Cardiac muscle cell (in vitro differentiated cells and primary cell): ENCODE data around the gene CDC42BPB. TPM values are rescaled to one million over a fixed set of nuclear protein-coding genes. Genes with fewer than 3 reads are reported as not detected.
"Not testable (repeated sequence)": the region's sequence is repeated elsewhere in the genome, so short reads cannot be mapped to it uniquely, and the experiment has no call there.

Source experiments
- DNase-seq, 2 donors: peaks; one replicate each; pipeline versions ENCODE4 v3.0.0 to v3.0.0-alpha.2; 2010 to 2017; ENCODE audit warnings: low read depth in 1 of 2, low spot score in 1 of 2
- H3K27ac ChIP-seq: fragments of 200-600 bp; sonication (generic); 2 replicates; pipeline ENCODE4 v1.5.1; 2016
- H3K27me3 ChIP-seq: fragments of 200-600 bp; sonication (generic); 2 replicates; pipeline ENCODE4 v1.6.0; 2016; ENCODE audit warnings: control low read depth
- H3K36me3 ChIP-seq: fragments of 200-600 bp; sonication (generic); 2 replicates; pipeline ENCODE4 v1.5.1; 2016; ENCODE audit warnings: control low read depth
- H3K4me1 ChIP-seq: fragments of 200-600 bp; sonication (generic); 2 replicates; pipeline ENCODE4 v1.8.1; 2017; ENCODE audit warnings: low read depth, mild to moderate bottlenecking, mixed run types
- H3K4me3 ChIP-seq: fragments of 200-600 bp; sonication (generic); 2 replicates; pipeline ENCODE4 v1.5.1; 2016; ENCODE audit warnings: mild to moderate bottlenecking
- H3K9me3 ChIP-seq: fragments of 200-600 bp; sonication (generic); 2 replicates; pipeline ENCODE4 v1.5.1; 2017; ENCODE audit warnings: low read depth, mild to moderate bottlenecking, control low read depth
- CTCF ChIP-seq: IDR thresholded peaks from 2 replicates; pipeline ENCODE4 v1.5.1; 2012; ENCODE audit warnings: low read depth, mild to moderate bottlenecking, low read length
- polyA plus RNA-seq: library from polyadenylated mRNA; unstranded; fragments of >200 nt; fragmentation: Nextera tagmentation; extraction: Ambion mirVana; gene quantifications from 2 replicates; pipeline ENCODE4 v1.2.1, GENCODE V29; 2016
- total RNA-seq: library from RNA; depleted of rRNA; stranded (reverse); fragments of >200 nt; gene quantifications from 2 replicates; pipeline ENCODE4 v1.2.3, GENCODE V29; 2016

The CDC42BPB gene
- total and polyA plus RNA-seq, 2 experiments from 2014 or later: 18.9 to 91.6 TPM

DNA sequence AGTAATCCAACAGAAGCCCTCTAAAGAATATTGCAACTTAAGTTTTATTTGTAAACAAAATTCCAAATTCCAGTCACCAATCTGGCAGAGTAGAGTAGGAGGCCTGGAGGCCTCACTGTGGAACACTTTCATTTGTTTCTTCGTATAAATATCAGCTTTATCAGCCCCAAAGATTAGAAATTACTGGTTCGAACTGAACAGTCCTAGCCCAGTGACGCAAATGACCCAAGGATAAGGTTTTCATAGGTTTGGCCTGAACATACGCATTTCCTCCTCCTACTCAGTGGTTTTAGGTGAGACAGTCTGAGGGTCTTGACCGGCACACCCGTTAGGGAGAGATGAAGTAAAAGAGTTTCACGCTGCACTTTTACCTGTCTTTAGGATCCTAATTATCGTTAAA is 1.7 kb downstream of the CDC42BPB start:
- Histone ChIP-seq H3K4me1 (peaks cover 11% of the 10 kb centered on the region), H3K27ac (no peak overlapping the region), H3K36me3 (no peaks in the 10 kb centered on the region), H3K9me3 (no peaks in the 10 kb centered on the region), H3K4me3 (peak overlapping the region; percentile 92), H3K27me3 (no peaks in the 10 kb centered on the region)
- DNase-seq: peak in 1 of 2 donors; percentile 65
- no peak for TF ChIP-seq CTCF

GRCh38 chr14:103052407-103052806 is 4.9 kb downstream of the CDC42BPB start:
- no peak for TF ChIP-seq CTCF
- Histone ChIP-seq H3K36me3 (no peaks in the 10 kb centered on the region), H3K27ac (no peak overlapping the region), H3K27me3 (no peaks in the 10 kb centered on the region), H3K9me3 (no peaks in the 10 kb centered on the region), H3K4me3 (no peak overlapping the region), H3K4me1 (peaks cover 5% of the 10 kb centered on the region)
- no peak for DNase-seq

DNA sequence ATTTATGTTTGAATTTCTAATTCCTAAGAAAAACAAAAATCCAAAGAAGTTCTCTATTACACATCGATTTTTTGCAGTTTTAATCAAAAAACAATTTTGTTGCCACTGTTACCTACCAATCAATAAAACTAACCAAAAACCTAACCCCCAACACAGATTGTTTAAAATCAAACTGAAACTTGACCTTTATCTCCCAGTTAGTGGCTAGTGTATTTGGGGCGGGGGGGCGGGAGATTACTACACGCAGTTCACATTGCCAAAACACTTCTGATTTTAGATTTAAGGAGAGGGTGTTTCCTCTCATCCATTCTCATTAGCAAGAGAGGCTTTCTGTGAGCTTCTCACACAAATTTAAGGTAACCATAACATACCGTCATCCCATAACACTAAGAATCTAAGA is 6.4 kb downstream of the CDC42BPB start:
- no peak for TF ChIP-seq CTCF
- H3K27ac ChIP-seq: peak overlapping the region; percentile 71
- H3K27me3 ChIP-seq: no peaks in the 10 kb centered on the region
- H3K4me1 ChIP-seq: peaks cover 7% of the 10 kb centered on the region
- no peaks in the 10 kb centered on the region for H3K9me3 ChIP-seq
- DNase-seq: no peak
- H3K36me3 ChIP-seq: no peaks in the 10 kb centered on the region
- no peak overlapping the region for H3K4me3 ChIP-seq

GRCh38 chr14:103047453-103047852 is 9.9 kb downstream of the CDC42BPB start:
- H3K36me3 ChIP-seq, DNase-seq, H3K4me1 ChIP-seq, H3K9me3 ChIP-seq, H3K4me3 ChIP-seq, H3K27ac ChIP-seq, H3K27me3 ChIP-seq: not testable (repeated sequence)

DNA sequence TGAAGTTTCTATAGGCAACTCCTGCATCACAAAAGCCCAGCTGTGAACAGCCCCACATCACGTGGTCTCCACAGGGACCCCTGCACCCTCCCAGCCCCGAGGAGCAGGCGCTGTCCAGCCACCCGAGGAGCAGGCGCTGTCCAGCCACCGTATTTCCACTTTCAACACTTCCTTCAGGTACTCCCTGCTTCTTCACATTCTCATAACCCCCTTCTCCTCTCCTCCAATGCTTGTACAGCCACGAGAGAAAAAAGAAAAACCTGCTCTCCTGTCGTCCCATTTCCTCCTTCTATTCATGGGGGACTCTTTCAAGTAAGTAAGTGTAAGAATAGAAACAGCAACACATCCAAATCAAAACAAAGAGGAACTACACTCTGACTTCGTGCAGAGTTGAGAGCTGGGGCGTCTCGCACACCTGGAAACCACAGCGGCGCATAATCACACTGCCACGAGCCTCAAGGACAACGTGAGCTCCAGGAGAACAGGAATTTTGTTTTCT is 11.9 kb downstream of the CDC42BPB start:
- Histone ChIP-seq H3K36me3 (no peaks in the 10 kb centered on the region), H3K27ac (no peak overlapping the region), H3K4me1 (peaks cover 8% of the 10 kb centered on the region), H3K4me3 (no peak overlapping the region), H3K9me3 (no peaks in the 10 kb centered on the region), H3K27me3 (no peaks in the 10 kb centered on the region)
- TF ChIP-seq CTCF: no peak
- DNase-seq: peak in 1 of 2 donors; percentile 20

GRCh38 chr14:103043257-103044015 is 13.9 kb downstream of the CDC42BPB start:
- no peak for TF ChIP-seq CTCF
- Histone ChIP-seq H3K36me3 (no peaks in the 10 kb centered on the region), H3K4me1 (peaks cover 8% of the 10 kb centered on the region), H3K4me3 (no peak overlapping the region), H3K9me3 (no peaks in the 10 kb centered on the region), H3K27me3 (no peaks in the 10 kb centered on the region), H3K27ac (no peak overlapping the region)
- DNase-seq: no peak
